Measurements from ENCODE around the gene ALCAM.

The ALCAM gene

GRCh38 chr3:105527949-105528348 lies 161.2 kb downstream of the ALCAM start:
- H2AFZ ChIP-seq (ENCODE audit: low read length), result no peak overlapping the region
- no peak for TF ChIP-seq CTCF (IDR thresholded peaks at IDR 0.05; ENCODE audit: low read length)
- TF ChIP-seq EZH2 (optimal IDR thresholded peaks at IDR 0.05; ENCODE audit: low read depth, low read length), result no peak
- H3K36me3 ChIP-seq (replicated peaks; ENCODE audit: insufficient read depth, low read length), result no peaks in the 10 kb centered on the region
- H3K4me2 ChIP-seq (ENCODE audit: low read depth, low read length), result no peak overlapping the region
- H3K4me3 ChIP-seq (ENCODE audit: low read length), result no peak overlapping the region
- H3K79me2 ChIP-seq (ENCODE audit: low read length), result no peaks in the 10 kb centered on the region
- H3K9me2 ChIP-seq (replicated peaks; ENCODE audit: insufficient read depth, low read length), result no peaks in the 10 kb centered on the region
- no peaks in the 10 kb centered on the region for H3K4me1 ChIP-seq (ENCODE audit: low read length)
- H3K27me3 ChIP-seq (replicated peaks; ENCODE audit: insufficient read depth, low read length), result no peaks in the 10 kb centered on the region
- no peaks in the 10 kb centered on the region for H3K9me3 ChIP-seq (replicated peaks; ENCODE audit: insufficient read depth, low read length)
- no peaks in the 10 kb centered on the region for H4K20me1 ChIP-seq (ENCODE audit: insufficient read depth, low read length)
- H3K27ac ChIP-seq (ENCODE audit: low read length), result no peak overlapping the region
- DNase-seq, result no peak
- H3K9ac ChIP-seq (ENCODE audit: low read length), result no peak overlapping the region
- no peaks in the 10 kb centered on the region for H3F3A ChIP-seq (ENCODE audit: insufficient read depth, low read length)

GRCh38 chr3:105528955-105529354 lies 162.2 kb downstream of the ALCAM start:
- no peaks in the 10 kb centered on the region for H3K4me1 ChIP-seq (ENCODE audit: low read length)
- H3K9me2 ChIP-seq (replicated peaks; ENCODE audit: insufficient read depth, low read length), result no peaks in the 10 kb centered on the region
- H4K20me1 ChIP-seq (ENCODE audit: insufficient read depth, low read length), result no peaks in the 10 kb centered on the region
- H3K79me2 ChIP-seq (ENCODE audit: low read length), result no peaks in the 10 kb centered on the region
- no peak overlapping the region for H3K27ac ChIP-seq (ENCODE audit: low read length)
- no peaks in the 10 kb centered on the region for H3F3A ChIP-seq (ENCODE audit: insufficient read depth, low read length)
- no peaks in the 10 kb centered on the region for H3K9me3 ChIP-seq (replicated peaks; ENCODE audit: insufficient read depth, low read length)
- H3K9ac ChIP-seq (ENCODE audit: low read length), result no peak overlapping the region
- TF ChIP-seq EZH2 (optimal IDR thresholded peaks at IDR 0.05; ENCODE audit: low read depth, low read length), result no peak
- no peak overlapping the region for H3K4me3 ChIP-seq (ENCODE audit: low read length)
- H3K4me2 ChIP-seq (ENCODE audit: low read depth, low read length), result no peak overlapping the region
- no peaks in the 10 kb centered on the region for H3K27me3 ChIP-seq (replicated peaks; ENCODE audit: insufficient read depth, low read length)
- no peak overlapping the region for H2AFZ ChIP-seq (ENCODE audit: low read length)
- H3K36me3 ChIP-seq (replicated peaks; ENCODE audit: insufficient read depth, low read length), result no peaks in the 10 kb centered on the region
- DNase-seq, result no peak

- H3K4me2 ChIP-seq (ENCODE audit: low read depth, low read length), result no peak overlapping the region
- no peaks in the 10 kb centered on the region for H3K9me3 ChIP-seq (replicated peaks; ENCODE audit: insufficient read depth, low read length)
- TF ChIP-seq CTCF (IDR thresholded peaks at IDR 0.05; ENCODE audit: low read length) (no peak), EZH2phosphoT487 (IDR thresholded peaks at IDR 0.05; ENCODE audit: low read length) (no peak), EZH2 (optimal IDR thresholded peaks at IDR 0.05; ENCODE audit: low read depth, low read length) (no peak)
- DNase-seq, result no peak
- no peak overlapping the region for H3K9ac ChIP-seq (ENCODE audit: low read length)
- no peaks in the 10 kb centered on the region for H3K36me3 ChIP-seq (replicated peaks; ENCODE audit: insufficient read depth, low read length)
- H2AFZ ChIP-seq (ENCODE audit: low read length), result no peak overlapping the region
- H3F3A ChIP-seq (ENCODE audit: insufficient read depth, low read length), result no peaks in the 10 kb centered on the region
- H4K20me1 ChIP-seq (ENCODE audit: insufficient read depth, low read length), result no peaks in the 10 kb centered on the region
- no peaks in the 10 kb centered on the region for H3K9me2 ChIP-seq (replicated peaks; ENCODE audit: insufficient read depth, low read length)
- no peak overlapping the region for H3K4me3 ChIP-seq (ENCODE audit: low read length)
- no peaks in the 10 kb centered on the region for H3K79me2 ChIP-seq (ENCODE audit: low read length)
- no peaks in the 10 kb centered on the region for H3K27me3 ChIP-seq (replicated peaks; ENCODE audit: insufficient read depth, low read length)
- H3K27ac ChIP-seq (ENCODE audit: low read length), result no peak overlapping the region
- H3K4me1 ChIP-seq (ENCODE audit: low read length), result no peaks in the 10 kb centered on the region
Measured at GRCh38 chr3:105529456-105529855, 162.7 kb downstream of the ALCAM start.

GRCh38 chr3:105532251-105532650 lies 165.5 kb downstream of the ALCAM start:
- no peaks in the 10 kb centered on the region for H3K9me2 ChIP-seq (replicated peaks; ENCODE audit: insufficient read depth, low read length)
- H3K27me3 ChIP-seq (replicated peaks; ENCODE audit: insufficient read depth, low read length), result no peaks in the 10 kb centered on the region
- no peaks in the 10 kb centered on the region for H4K20me1 ChIP-seq (ENCODE audit: insufficient read depth, low read length)
- TF ChIP-seq EZH2 (optimal IDR thresholded peaks at IDR 0.05; ENCODE audit: low read depth, low read length), result no peak
- no peak for TF ChIP-seq EZH2phosphoT487 (IDR thresholded peaks at IDR 0.05; ENCODE audit: low read length)
- TF ChIP-seq CTCF (IDR thresholded peaks at IDR 0.05; ENCODE audit: low read length), result no peak
- H3K27ac ChIP-seq (ENCODE audit: low read length), result no peak overlapping the region
- no peaks in the 10 kb centered on the region for H3K79me2 ChIP-seq (ENCODE audit: low read length)
- H3K4me3 ChIP-seq (ENCODE audit: low read length), result no peak overlapping the region
- DNase-seq, result no peak
- H3K4me2 ChIP-seq (ENCODE audit: low read depth, low read length), result no peak overlapping the region
- no peak overlapping the region for H2AFZ ChIP-seq (ENCODE audit: low read length)
- no peaks in the 10 kb centered on the region for H3F3A ChIP-seq (ENCODE audit: insufficient read depth, low read length)
- no peaks in the 10 kb centered on the region for H3K36me3 ChIP-seq (replicated peaks; ENCODE audit: insufficient read depth, low read length)
- H3K4me1 ChIP-seq (ENCODE audit: low read length), result no peaks in the 10 kb centered on the region
- no peak overlapping the region for H3K9ac ChIP-seq (ENCODE audit: low read length)
- H3K9me3 ChIP-seq (replicated peaks; ENCODE audit: insufficient read depth, low read length), result no peaks in the 10 kb centered on the region
